ENCODE data around the gene ADCY7.

DNA sequence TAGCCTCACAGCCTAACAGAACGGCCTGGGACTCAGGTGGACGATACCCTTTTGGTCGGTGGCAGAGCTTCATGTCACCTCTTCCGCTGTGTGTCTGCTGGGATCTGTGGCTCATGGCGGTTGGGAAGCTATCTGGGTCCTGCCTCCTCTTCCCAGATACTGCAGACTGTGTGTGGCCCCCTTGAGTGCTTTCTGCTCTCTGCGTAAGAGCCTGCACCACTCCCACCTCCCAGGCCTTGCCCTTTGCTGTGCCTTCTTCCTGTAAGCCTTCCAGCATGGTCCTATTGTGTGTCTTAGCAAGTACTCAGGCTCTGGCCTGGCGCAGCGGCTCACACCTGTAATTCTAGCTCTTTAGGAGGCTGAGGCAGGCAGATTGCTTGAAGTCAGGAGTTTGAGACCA is 17.5 kb upstream of the ADCY7 start:
- TF ChIP-seq ZNF423 (CRISPR knock-in tag; IDR thresholded peaks at IDR 0.05) (no peak), GABPB1 (CRISPR knock-in tag; IDR thresholded peaks at IDR 0.05) (no peak)
- TF ChIP-seq, protein P1, sequence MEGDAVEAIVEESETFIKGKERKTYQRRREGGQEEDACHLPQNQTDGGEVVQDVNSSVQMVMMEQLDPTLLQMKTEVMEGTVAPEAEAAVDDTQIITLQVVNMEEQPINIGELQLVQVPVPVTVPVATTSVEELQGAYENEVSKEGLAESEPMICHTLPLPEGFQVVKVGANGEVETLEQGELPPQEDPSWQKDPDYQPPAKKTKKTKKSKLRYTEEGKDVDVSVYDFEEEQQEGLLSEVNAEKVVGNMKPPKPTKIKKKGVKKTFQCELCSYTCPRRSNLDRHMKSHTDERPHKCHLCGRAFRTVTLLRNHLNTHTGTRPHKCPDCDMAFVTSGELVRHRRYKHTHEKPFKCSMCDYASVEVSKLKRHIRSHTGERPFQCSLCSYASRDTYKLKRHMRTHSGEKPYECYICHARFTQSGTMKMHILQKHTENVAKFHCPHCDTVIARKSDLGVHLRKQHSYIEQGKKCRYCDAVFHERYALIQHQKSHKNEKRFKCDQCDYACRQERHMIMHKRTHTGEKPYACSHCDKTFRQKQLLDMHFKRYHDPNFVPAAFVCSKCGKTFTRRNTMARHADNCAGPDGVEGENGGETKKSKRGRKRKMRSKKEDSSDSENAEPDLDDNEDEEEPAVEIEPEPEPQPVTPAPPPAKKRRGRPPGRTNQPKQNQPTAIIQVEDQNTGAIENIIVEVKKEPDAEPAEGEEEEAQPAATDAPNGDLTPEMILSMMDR (IDR thresholded peaks at IDR 0.05) = no peak
- TF ChIP-seq, protein P2, sequence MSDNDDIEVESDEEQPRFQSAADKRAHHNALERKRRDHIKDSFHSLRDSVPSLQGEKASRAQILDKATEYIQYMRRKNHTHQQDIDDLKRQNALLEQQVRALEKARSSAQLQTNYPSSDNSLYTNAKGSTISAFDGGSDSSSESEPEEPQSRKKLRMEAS (CRISPR knock-in tag; IDR thresholded peaks at IDR 0.05) = no peak

Measured in WTC11 (cell line).